ENCODE data around the gene GRIK3.

DNA sequence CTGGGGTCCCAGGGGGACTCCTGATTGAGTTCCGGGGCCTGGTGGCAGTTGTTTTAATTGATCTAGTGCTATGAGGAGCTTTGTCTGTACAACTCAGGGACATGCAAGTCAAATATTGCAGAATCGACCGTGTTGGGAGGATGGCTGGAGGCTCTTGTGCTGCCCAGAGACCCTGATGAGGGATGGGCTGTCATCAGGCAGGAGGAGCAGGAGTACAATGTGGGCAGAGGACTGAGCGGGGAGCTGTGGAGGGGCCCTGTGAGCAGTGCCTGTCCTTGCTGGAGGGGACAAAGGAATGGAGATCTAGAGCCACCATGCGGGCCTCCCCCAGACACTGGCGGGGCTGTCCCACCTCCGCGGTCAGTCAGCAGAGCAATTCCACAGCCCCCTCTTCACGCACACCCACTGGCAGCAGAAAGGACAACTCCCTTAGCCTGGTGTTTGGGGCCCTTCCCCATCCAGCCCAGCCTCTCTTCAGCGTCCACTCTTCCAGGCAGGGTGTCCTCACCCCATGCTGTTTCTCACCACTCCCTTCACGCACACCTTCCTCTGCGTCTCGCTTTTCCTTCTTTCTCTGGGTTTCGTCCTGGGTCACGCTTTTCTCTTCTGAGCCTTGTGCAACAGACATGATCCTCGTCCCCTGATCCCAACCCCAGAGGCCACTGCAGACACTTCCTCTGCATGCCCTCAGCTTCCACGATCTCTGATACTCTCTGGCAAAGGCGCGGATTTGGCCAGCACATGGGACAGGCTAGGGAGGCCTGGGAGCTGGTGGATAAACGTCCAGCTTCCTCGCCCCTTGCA is 122.6 kb downstream of the GRIK3 start:
- TF ChIP-seq, protein P1, sequence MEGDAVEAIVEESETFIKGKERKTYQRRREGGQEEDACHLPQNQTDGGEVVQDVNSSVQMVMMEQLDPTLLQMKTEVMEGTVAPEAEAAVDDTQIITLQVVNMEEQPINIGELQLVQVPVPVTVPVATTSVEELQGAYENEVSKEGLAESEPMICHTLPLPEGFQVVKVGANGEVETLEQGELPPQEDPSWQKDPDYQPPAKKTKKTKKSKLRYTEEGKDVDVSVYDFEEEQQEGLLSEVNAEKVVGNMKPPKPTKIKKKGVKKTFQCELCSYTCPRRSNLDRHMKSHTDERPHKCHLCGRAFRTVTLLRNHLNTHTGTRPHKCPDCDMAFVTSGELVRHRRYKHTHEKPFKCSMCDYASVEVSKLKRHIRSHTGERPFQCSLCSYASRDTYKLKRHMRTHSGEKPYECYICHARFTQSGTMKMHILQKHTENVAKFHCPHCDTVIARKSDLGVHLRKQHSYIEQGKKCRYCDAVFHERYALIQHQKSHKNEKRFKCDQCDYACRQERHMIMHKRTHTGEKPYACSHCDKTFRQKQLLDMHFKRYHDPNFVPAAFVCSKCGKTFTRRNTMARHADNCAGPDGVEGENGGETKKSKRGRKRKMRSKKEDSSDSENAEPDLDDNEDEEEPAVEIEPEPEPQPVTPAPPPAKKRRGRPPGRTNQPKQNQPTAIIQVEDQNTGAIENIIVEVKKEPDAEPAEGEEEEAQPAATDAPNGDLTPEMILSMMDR (conservative IDR thresholded peaks at IDR 0.05), result no peak
- no peak for TF ChIP-seq ZFX (IDR thresholded peaks at IDR 0.05)
